DMS 273 (cell line): ENCODE results near the gene GATA3.

Experiments
- DNase-seq: peaks from one replicate; lab custom pipeline; 2025; ENCODE audit not compliant: unreplicated experiment; lab: John Stamatoyannopoulos, UW

Gene GATA3

DNA sequence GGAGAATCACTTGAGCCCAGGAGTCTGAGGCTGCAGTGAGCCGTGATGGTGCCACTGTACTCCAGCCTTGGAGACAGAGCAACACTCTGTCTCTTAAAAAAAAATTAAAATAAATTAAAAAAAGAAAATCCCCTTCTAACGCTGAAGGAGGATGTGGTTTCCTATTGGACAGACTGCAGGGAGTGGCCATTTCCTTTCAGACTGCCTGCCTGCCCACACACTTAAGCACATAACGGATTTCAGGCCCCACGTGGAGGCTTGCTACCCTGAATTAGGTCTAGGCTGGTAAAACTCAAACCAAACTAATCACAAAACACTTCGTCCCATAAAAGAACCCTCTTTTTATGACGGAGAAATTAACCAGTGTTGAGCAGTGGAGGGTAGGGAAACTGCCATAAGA, 34.0 kb downstream of the GATA3 start:
- DNase-seq, result no peak

GRCh38 chr10:8092428-8092827, 37.9 kb downstream of the GATA3 start:
- DNase-seq, result no peak

DNA sequence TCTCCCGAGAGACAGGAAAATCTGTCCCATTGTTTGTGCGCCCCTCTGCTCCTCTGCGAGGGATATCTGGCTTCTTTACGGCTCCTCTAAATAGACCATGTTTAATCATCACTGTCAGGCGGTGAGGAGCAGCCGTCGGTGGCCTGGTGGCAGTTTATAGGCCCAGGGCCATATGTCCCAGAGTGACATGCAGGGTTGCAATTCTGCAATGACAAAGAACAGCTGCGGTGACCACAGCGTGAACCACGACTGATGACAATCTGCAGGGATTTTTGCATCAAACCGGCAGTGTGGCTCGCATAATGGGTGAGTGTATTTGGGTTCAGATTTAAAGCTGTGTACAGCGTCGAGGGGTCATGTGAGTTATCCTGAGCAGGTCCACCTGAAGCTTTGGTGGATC, 41.5 kb downstream of the GATA3 start:
- no peak for DNase-seq

- no peak for DNase-seq
Observed at GRCh38 chr10:8096931-8097330, 42.4 kb downstream of the GATA3 start.

GRCh38 chr10:8100366-8100765, 45.9 kb downstream of the GATA3 start:
- no peak for DNase-seq

DNA sequence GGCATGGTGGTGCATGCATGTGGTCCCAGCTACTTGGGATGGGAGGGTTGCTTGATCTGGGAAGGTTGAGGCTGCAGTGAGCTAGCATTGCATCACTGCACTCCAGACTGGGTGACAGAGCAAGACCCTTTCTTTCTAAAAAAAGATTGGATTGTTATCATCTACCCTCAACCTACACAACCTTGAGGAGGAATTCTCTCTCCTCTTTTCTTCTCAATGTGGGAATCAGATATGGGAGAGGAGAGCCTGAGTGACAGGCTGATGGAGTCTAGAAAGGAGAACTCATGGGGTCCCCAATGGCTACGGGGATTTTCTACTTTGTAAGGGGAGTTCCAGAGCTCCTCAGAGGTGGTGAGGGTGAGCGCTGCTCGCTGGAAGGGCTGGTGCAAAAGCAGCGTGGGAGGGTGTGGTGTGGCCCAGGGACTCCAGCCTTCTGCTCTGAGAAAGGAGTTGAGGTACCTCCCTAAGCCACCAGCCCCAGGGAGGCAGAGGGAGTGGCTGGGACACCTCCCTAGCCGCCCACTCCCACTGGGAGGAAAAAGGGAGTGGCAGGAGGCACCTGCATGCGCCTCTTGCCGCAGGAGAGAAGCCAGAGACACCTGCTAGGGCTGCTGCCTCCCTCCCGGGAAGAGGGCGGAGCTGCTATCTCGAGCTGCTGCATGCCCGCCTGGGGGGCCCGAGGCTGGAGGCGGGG, 48.4 kb downstream of the GATA3 start:
- no peak for DNase-seq

- no peak for DNase-seq
Observed at GRCh38 chr10:8103543-8103942, 49.1 kb downstream of the GATA3 start.

DNA sequence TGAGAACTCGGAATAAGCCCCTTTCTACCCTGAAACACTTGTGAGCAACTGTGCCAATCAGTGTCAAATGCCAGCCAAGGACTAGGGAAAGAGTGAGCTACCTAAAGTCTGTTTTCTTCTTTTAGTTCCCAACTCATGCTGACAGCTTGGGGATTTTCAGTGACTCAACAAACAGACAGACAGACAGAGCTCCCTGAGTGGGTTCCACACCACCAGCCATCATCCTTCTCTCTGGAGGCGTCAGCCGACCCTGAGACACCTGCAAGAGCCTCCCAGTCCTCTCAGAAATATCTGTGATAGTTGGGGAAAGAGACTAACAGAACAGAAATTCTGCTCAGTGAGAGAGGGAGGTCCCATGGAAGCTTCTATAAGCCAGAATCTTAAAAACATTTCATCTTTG, 49.5 kb downstream of the GATA3 start:
- no peak for DNase-seq

DNA sequence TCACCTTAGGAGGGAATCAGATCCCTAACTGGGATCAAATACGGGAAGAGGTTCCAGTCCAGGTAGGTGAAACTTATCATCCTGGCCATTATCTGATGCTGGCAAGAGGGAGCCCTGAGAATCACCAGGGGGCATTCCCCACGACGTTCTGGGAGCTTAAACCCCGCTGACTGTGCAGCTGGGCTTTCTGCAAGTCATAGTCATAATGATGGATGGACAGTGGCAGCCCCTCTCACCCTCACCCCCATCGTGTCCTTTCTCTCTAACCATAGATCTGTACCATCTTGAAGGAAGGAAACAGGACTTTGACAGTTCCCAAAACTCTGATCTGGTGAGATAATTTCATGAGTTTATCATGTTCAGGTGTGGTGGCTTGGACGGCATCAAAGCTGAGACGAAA, 50.2 kb downstream of the GATA3 start:
- DNase-seq, result no peak

DNA sequence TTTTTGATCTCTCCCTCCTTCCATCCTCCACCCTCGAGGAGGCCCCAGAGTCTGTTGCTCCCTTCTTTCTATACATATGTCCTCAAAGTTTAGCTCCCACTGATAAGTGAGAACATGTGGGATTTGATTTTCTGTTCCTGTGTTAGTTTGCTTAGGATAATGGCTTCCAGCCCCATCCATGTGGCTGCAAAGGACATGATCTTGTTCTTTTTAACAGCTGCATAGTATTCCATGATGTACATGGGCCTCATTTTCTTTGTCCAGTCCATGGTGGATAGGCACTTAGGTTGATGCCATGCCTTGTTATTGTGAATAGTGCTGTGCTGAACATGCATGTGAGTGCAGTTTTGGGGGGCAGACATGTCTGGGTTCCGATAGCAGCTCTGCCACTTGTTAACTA, 51.4 kb downstream of the GATA3 start:
- DNase-seq, result no peak

GRCh38 chr10:8112230-8112905, 57.9 kb downstream of the GATA3 start:
- no peak for DNase-seq

GRCh38 chr10:8112942-8113442, 58.5 kb downstream of the GATA3 start:
- DNase-seq, result no peak

- no peak for DNase-seq
Observed at GRCh38 chr10:8113616-8114015, 59.1 kb downstream of the GATA3 start.

DNA sequence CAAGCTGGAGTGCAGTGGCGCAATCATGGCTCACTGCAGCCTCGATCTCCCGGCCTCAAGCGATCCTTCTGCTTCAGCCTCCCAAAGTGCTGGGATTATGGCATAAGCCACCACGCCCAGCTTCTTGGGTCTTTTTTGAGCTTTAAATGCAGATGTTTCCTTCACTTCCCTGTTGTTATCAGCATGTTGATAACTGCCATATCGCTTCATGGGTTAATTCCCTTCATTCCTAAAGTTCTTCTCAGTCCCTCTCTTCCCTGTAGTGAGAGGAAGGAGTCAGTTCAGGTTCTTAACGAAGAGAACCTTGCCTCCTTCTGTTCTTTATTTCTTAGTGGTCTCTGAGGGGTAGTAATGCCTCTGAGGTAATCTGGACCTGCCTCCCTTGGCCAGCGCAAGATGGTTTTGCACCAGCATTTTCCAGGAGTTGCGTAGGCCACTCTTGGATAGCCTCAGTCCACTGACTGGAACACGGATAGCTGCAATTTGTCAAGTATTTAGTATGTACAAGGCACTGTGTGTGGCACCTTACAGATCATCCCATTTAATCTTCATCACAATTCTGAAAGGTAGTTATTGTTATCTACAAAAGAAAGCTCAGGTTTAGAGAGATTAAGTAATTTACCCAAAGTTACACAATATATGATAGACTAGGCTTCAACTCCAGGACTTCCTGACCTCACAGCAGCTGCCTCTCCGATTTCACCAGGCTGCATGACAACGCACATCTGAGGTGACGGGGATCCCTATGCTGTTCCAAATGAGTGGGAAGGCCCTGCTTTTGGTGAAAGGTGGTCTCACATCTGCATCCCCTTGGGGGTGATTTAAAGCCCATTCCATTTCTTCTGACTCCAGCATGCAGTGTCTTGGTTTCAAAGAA, 60.5 kb downstream of the GATA3 start:
- DNase-seq, result no peak

- no peak for DNase-seq
Observed at GRCh38 chr10:8115618-8115980, 61.1 kb downstream of the GATA3 start.

GRCh38 chr10:8116474-8116873, 62.0 kb downstream of the GATA3 start:
- DNase-seq, result no peak

- DNase-seq, result no peak
Observed at GRCh38 chr10:8116926-8117493, 62.5 kb downstream of the GATA3 start.

DNA sequence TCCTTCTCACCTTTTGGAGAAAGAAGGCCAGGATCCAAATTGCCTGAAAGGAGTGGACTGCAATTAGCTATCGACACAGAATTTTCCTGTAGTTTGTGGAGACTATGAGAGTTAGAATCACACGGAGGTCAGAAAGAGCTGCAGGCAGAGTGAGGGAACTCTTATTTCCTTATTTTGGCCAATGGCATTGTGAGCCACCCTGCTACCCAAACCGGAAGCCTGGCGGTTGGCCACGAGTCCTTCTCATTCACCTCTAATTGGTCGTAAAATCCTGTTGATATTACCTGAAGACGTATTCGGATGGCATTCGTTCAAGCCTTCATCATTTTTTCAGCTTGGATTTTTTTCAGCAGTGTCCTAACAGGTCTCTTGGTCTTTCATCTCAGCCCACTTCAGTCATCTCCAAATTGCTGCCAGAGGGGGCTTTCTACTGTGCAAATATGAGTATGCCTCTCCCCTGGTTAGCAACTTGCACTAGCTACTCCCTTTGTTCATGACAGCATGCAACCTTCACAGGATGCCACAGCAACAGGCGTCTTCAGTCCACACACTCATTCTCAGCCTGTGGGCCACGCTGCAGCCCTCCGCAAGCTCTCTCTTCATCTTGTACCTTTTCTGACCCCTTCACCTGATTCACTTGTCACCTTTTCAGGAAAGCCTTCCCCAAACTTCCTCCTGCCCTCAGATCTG, 66.9 kb downstream of the GATA3 start:
- no peak for DNase-seq

- no peak for DNase-seq
Observed at GRCh38 chr10:8122611-8123369, 68.3 kb downstream of the GATA3 start.

DNA sequence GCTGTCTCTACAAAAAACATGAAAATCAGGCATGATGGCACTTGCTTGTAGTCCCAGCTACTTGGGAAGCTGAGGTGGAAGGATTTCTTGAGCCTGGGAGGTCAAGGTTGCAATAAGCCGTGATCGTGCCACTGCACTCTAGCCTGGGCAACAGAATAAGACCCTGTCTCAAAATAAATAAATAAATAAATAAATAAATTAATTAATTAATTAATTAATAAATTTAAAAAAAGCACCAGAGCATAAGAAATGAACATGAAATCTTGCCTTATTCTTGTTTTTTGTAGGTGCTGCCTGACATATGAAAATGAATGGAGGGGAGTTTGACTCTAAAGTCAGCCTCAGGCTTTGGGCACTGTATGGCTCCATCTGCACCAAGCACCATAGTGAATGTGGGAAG, 69.9 kb downstream of the GATA3 start:
- no peak for DNase-seq
